ENCODE measurements around the gene MAP3K7CL. TPM values are rescaled to one million over a fixed set of nuclear protein-coding genes. Genes with fewer than 3 reads are reported as not detected.

MAP3K7CL gene
- total RNA-seq (2022; extraction: Qiagen RNA extraction): 1.4 to 1.9 TPM (median 1.8 TPM) in 5 replicates

GRCh38 chr21:29130270-29130969 is at the start of gene MAP3K7CL:
Gene MAP3K7CL (plus strand): TSS chr21:29130644. CDS start chr21:29133345, 2,701 bp downstream.

Other genes with a start within 250 kb of the MAP3K7CL start
- gene LTN1, start 137.8 kb upstream of the MAP3K7CL start, total RNA-seq (2022; extraction: Qiagen RNA extraction): 4.6 to 8.2 TPM (median 7.3 TPM) in 5 replicates
- 10.0 to 11.5 TPM (median 10.3 TPM) in 5 replicates for gene RWDD2B, start 111.3 kb upstream of the MAP3K7CL start, total RNA-seq (2022; extraction: Qiagen RNA extraction)
- gene USP16, start 106.0 kb upstream of the MAP3K7CL start, total RNA-seq (2022; extraction: Qiagen RNA extraction): 21.8 to 25.0 TPM (median 24.0 TPM) in 5 replicates
- gene CCT8, start 57.0 kb upstream of the MAP3K7CL start, total RNA-seq (2022; extraction: Qiagen RNA extraction): 176 to 195 TPM (median 186 TPM) in 5 replicates
- 4.3 to 7.7 TPM (median 5.4 TPM) in 5 replicates for gene BACH1, start 168.3 kb downstream of the MAP3K7CL start, total RNA-seq (2022; extraction: Qiagen RNA extraction)

Data from A549 treated with dexamethasone at 1 μM for 4 hours (cell line).